Renal cortical epithelial cell (primary cell): ENCODE results near the gene CHD6. TPM values are rescaled to one million over a fixed set of nuclear protein-coding genes. Genes with fewer than 3 reads are reported as not detected.

Source experiments
- DNase-seq: peaks from one replicate; pipeline ENCODE4 v3.0.0-alpha.2; 2011; ENCODE audit warnings: low read depth
- total RNA-seq: library from RNA; depleted of rRNA; stranded (reverse); fragments of >200 nt; gene quantifications from 2 replicates; pipeline ENCODE4 v1.2.3, GENCODE V29; 2014

The CHD6 gene
- total RNA-seq, 1 donor from 2014 or later: 45.5 TPM

- no peak for DNase-seq
Observed at GRCh38 chr20:41432746-41433145, 185.4 kb downstream of the CHD6 start.

GRCh38 chr20:41428285-41428684 lies 189.9 kb downstream of the CHD6 start:
- DNase-seq: peak; percentile 88

- no peak for DNase-seq
Observed at GRCh38 chr20:41427833-41428232, 190.3 kb downstream of the CHD6 start.

GRCh38 chr20:41426976-41427375 lies 191.2 kb downstream of the CHD6 start:
- no peak for DNase-seq

- no peak for DNase-seq
Observed at GRCh38 chr20:41426086-41426830, 191.9 kb downstream of the CHD6 start.

- peak; percentile 43 for DNase-seq
Observed at GRCh38 chr20:41425180-41425884, 192.8 kb downstream of the CHD6 start.

- DNase-seq: no peak
Observed at GRCh38 chr20:41424546-41424945, 193.6 kb downstream of the CHD6 start.

- no peak for DNase-seq
Observed at GRCh38 chr20:41424011-41424410, 194.2 kb downstream of the CHD6 start.

- no peak for DNase-seq
Observed at GRCh38 chr20:41422953-41423352, 195.2 kb downstream of the CHD6 start.

GRCh38 chr20:41418739-41419293 lies 199.4 kb downstream of the CHD6 start:
- DNase-seq: no peak

- DNase-seq: no peak
Observed at GRCh38 chr20:41418031-41418430, 200.1 kb downstream of the CHD6 start.

GRCh38 chr20:41415191-41415590 lies 203.0 kb downstream of the CHD6 start:
- no peak for DNase-seq

GRCh38 chr20:41413169-41413568 lies 205.0 kb downstream of the CHD6 start:
- DNase-seq: no peak

- no peak for DNase-seq
Observed at GRCh38 chr20:41412324-41413120, 205.7 kb downstream of the CHD6 start.

- DNase-seq: peak; percentile 52
Observed at GRCh38 chr20:41411391-41411847, 206.8 kb downstream of the CHD6 start.

- DNase-seq: no peak
Observed at GRCh38 chr20:41408986-41409385, 209.2 kb downstream of the CHD6 start.

GRCh38 chr20:41408156-41408794 lies 209.9 kb downstream of the CHD6 start:
- DNase-seq: no peak

- no peak for DNase-seq
Observed at GRCh38 chr20:41407607-41408006, 210.6 kb downstream of the CHD6 start.

- DNase-seq: no peak
Observed at GRCh38 chr20:41406896-41407444, 211.2 kb downstream of the CHD6 start.

- DNase-seq: no peak
Observed at GRCh38 chr20:41406353-41406752, 211.8 kb downstream of the CHD6 start.

- DNase-seq: no peak
Observed at GRCh38 chr20:41405436-41405835, 212.7 kb downstream of the CHD6 start.
